ENCODE data around the gene KIF26B.

- TF ChIP-seq POLR2A (IDR thresholded peaks at IDR 0.05; ENCODE audit: low read depth, low read length) (no peak), POLR2AphosphoS5 (IDR thresholded peaks at IDR 0.05; ENCODE audit: low read depth, low read length) (no peak), SPI1 (IDR thresholded peaks at IDR 0.05; ENCODE audit: low read depth, low read length) (no peak), TAF1 (IDR thresholded peaks at IDR 0.05; ENCODE audit: low read depth, low read length) (no peak), PAX5 (IDR thresholded peaks at IDR 0.05; ENCODE audit: insufficient read depth, low read length, severe bottlenecking) (no peak)
Observed at GRCh38 chr1:245131026-245131393, 23.8 kb upstream of the KIF26B start.
